Gastroesophageal sphincter (tissue), 4 donors: Measurements from ENCODE around the gene RNLS. TPM values are rescaled to one million over a fixed set of nuclear protein-coding genes. Genes with fewer than 3 reads are reported as not detected.
A peak's percentile ranks its signal among the peaks of the same experiment; 100 is the strongest.

ENCODE experiments used
- ATAC-seq: fragments of 150-250 bp; one replicate; pipeline ENCODE4 v1.9.1; 2016; ENCODE audit warnings: mild to moderate bottlenecking, moderate library complexity
- H3K27ac ChIP-seq, 4 donors: fragments of 200-600 bp; sonication (generic) in 3 of 4; 1 replicate in 3 of 4; 2 replicates in 1 of 4; pipeline ENCODE4 v1.5.1; 2016 to 2019
- H3K27me3 ChIP-seq: fragments of 200-600 bp; sonication (generic); one replicate; pipeline ENCODE4 v1.5.1; 2019
- H3K36me3 ChIP-seq, 2 donors: fragments of 200-600 bp; sonication (generic); one replicate each; pipeline ENCODE4 v1.5.1; 2019; ENCODE audit warnings: control low read depth in 1 of 2
- H3K4me1 ChIP-seq, 3 donors: fragments of 200-600 bp; sonication (generic); 1 replicate in 2 of 3; 2 replicates in 1 of 3; pipeline ENCODE4 v1.5.1; 2016 to 2019; ENCODE audit warnings: control low read depth in 2 of 3
- H3K4me3 ChIP-seq, 2 donors: fragments of 200-600 bp; sonication (generic); one replicate each; pipeline ENCODE4 v1.5.1; 2019; ENCODE audit warnings: mild to moderate bottlenecking in 1 of 2, moderate library complexity in 1 of 2
- H3K9me3 ChIP-seq, 3 donors: fragments of 200-600 bp; sonication (generic); one replicate each; pipeline ENCODE4 v1.5.1; 2017 to 2019; ENCODE audit warnings: control low read depth in 2 of 3
- EP300 ChIP-seq: sonication (generic); formaldehyde crosslinking; IDR thresholded peaks from one replicate; pipeline ENCODE4 v1.6.1; 2017; ENCODE audit warnings: antibody characterized with exemption, mild to moderate bottlenecking
- POLR2A ChIP-seq, 2 donors: fragments of 450-650 bp; IDR thresholded peaks; one replicate each; pipeline ENCODE4 v1.6.1; 2017; ENCODE audit warnings: antibody characterized with exemption in 2 of 2, mild to moderate bottlenecking in 2 of 2, moderate library complexity in 1 of 2
- POLR2AphosphoS5 ChIP-seq: sonication (generic); formaldehyde crosslinking; IDR thresholded peaks from one replicate; pipeline ENCODE4 v1.6.1; 2017; ENCODE audit warnings: antibody characterized with exemption
- WGBS, 2 donors: methylation state at CpG; one replicate each; pipeline ENCODE4 v1.1.5; 2018; ENCODE audit warnings: low coverage in 1 of 2; 5-methylcytosine and 5-hydroxymethylcytosine counted together
- total RNA-seq, 4 donors: library from RNA; depleted of rRNA; stranded (reverse); fragments of >200 nt; gene quantifications; one replicate each; pipeline ENCODE4 v1.1.0, GENCODE V29; 2016
- TF ChIP-seq, protein P1 (sequence below), 4 experiments: fragments of 200-600 bp in 2 of 4; fragments of 450-650 bp in 2 of 4; sonication (generic) in 1 of 4; IDR thresholded peaks; one replicate each; pipeline ENCODE4 v1.5.1; 2017 to 2019; ENCODE audit warnings: antibody characterized with exemption in 4 of 4, mild to moderate bottlenecking in 2 of 4, moderate library complexity in 2 of 4

Gene RNLS
- total RNA-seq, result 10 to 100 TPM in 3 of 4 donors, 1 to 10 TPM in 1; 9.4 to 25.1 (median 15.3) TPM

DNA sequence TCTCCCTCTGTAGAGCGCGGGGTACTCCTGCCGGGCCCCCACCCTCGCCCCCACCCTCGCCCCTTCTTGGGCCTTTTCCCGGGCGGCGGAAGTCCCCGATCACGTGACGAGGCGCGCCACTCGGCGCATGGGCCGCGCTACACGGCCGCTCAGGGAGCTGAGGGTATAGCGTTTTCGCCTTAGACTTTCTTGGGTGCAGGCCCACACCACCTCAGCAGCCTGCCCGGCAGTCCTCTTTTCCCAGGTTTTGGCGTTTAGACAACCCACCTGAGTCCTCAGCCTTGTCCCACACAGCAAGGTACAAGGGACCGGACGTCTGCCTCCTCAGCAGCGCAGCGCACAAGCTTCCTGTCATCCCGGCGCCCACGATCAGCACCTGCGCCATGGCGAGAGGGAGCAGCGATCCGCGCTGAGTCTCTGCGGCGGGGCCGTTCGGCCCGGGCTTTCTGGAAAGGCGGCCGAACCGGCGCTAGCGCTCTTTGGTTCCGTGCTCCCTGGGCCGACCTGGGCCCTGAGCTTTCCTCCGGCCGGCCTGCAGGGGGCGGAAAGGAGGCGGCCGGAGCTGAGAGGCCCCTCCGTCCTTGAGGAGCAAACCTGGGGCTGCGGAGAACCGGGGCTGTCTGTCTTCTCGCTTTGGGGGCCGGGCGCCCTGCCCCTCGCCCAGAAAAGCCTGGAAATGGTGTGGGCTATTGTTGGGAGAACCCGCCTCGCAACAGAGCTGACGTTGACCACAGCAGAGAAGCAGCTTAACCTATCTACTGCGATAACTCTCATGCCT, at the start of gene RNLS:
TSS of gene RNLS (minus strand) at position 513 of the 778 bp plus-strand sequence.
- ATAC-seq, result peak; percentile 92
- no peak for TF ChIP-seq EP300
- TF ChIP-seq, protein P1, sequence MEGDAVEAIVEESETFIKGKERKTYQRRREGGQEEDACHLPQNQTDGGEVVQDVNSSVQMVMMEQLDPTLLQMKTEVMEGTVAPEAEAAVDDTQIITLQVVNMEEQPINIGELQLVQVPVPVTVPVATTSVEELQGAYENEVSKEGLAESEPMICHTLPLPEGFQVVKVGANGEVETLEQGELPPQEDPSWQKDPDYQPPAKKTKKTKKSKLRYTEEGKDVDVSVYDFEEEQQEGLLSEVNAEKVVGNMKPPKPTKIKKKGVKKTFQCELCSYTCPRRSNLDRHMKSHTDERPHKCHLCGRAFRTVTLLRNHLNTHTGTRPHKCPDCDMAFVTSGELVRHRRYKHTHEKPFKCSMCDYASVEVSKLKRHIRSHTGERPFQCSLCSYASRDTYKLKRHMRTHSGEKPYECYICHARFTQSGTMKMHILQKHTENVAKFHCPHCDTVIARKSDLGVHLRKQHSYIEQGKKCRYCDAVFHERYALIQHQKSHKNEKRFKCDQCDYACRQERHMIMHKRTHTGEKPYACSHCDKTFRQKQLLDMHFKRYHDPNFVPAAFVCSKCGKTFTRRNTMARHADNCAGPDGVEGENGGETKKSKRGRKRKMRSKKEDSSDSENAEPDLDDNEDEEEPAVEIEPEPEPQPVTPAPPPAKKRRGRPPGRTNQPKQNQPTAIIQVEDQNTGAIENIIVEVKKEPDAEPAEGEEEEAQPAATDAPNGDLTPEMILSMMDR (IDR thresholded peaks at IDR 0.05), result peak; percentile 73 to 94 (median 80)
- TF ChIP-seq POLR2AphosphoS5, result peak; percentile 69
- peak; percentile 48 to 61 for TF ChIP-seq POLR2A (IDR thresholded peaks at IDR 0.05)
- Histone ChIP-seq H3K4me1 (peaks cover 0 to 11% (median 0%) of the 10 kb centered on the region in 3 donors), H3K27me3 (no peaks in the 10 kb centered on the region), H3K9me3 (no peaks in the 10 kb centered on the region), H3K4me3 (peak within 1 kb of the TSS; percentile 50 to 70), H3K36me3 (no peaks in the 10 kb centered on the region), H3K27ac (peak within 1 kb of the TSS; percentile 62 to 94 (median 93))
- 4 to 5% methylated on average over 10 to 11 of the region's 63 CpGs for WGBS, 2 donors

DNA sequence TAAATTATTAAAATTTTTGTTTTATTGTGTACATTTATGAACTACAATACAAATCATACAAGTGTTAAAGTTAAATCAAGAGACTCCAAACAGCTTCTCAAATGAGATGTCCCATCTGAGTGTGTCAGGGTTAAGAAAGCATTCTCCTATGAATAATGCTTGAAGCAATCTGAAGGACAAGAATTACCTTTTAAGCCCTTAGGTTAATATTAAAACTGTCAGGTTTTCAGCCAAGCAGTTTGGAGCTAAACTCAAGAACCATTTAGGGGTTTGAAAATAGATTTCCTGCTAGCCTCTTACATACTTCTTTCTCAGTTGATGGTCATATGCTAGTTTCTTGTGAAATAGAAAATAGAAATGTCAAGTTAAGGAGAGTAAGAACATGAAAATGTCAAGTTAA, 41.7 kb upstream of the RNLS start:
- TF ChIP-seq POLR2AphosphoS5 (no peak), POLR2A (IDR thresholded peaks at IDR 0.05) (no peak), EP300 (no peak)
- TF ChIP-seq, protein P1 (IDR thresholded peaks at IDR 0.05), result no peak

DNA sequence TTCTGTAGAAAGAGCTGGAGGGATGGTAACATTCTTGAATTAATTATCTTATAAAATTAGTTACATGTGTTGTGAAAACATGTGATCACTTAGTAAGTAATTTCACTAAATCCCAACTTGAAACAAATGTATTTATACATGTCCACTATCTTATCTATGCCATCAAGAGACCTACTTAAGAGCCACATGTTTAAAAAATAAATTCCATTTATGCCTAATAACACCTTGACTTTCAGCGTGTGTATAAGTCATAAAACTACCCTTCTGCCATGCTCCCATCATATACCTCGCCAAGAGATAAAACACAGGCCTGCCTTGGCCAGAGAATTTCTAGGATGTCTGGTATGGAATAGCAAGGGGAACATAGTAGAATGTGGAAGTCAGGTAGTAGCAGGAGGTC, 40.7 kb upstream of the RNLS start:
- Histone ChIP-seq H3K4me1 (no peaks in the 10 kb centered on the region), H3K36me3 (no peaks in the 10 kb centered on the region), H3K4me3 (no peak overlapping the region), H3K27me3 (no peaks in the 10 kb centered on the region), H3K27ac (no peak overlapping the region), H3K9me3 (peaks cover 0 to 9% (median 0%) of the 10 kb centered on the region in 3 donors)
- 68 to 78% methylated on average over 2 of the region's 2 CpGs for WGBS, 2 donors
- ATAC-seq, result no peak
- TF ChIP-seq POLR2A (IDR thresholded peaks at IDR 0.05), result no peak
- TF ChIP-seq, protein P1 (IDR thresholded peaks at IDR 0.05), result no peak

More for the DNA sequence above, 41.7 kb upstream of the RNLS start:
- no peaks in the 10 kb centered on the region for H3K4me1 ChIP-seq
- H3K27me3 ChIP-seq, result no peaks in the 10 kb centered on the region
- H3K27ac ChIP-seq, result no peak overlapping the region
- no peak for ATAC-seq
- no peak overlapping the region for H3K4me3 ChIP-seq
- H3K36me3 ChIP-seq, result no peaks in the 10 kb centered on the region
- peaks cover 0 to 9% (median 0%) of the 10 kb centered on the region in 3 donors for H3K9me3 ChIP-seq

DNA sequence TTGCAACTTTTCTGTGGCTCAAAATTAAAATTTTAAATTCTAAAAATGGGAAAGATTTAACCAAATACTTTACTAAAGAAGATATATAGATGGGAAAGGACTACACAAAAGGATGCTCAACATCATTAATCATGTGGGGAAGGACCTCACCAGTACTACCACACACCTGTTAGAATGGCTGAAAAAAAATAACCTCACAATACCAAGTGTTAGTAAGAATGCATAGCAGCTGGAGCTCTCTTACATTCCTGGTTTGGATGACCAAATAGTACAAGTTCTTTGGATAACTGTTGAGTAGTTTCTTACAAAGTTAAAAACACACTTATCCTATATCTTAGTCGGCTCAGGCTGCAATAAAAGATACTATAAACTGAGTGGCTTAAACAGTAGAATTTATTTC, 37.3 kb upstream of the RNLS start:
- H3K9me3 ChIP-seq, result peaks cover 0 to 3% (median 0%) of the 10 kb centered on the region in 3 donors
- H3K4me3 ChIP-seq, result no peak overlapping the region
- no peaks in the 10 kb centered on the region for H3K36me3 ChIP-seq
- no peak overlapping the region for H3K27ac ChIP-seq
- WGBS, 2 donors, result 75 to 78% methylated on average over 1 of the region's 1 CpG
- TF ChIP-seq POLR2A (IDR thresholded peaks at IDR 0.05) (no peak), POLR2AphosphoS5 (no peak), EP300 (no peak)
- TF ChIP-seq, protein P1 (IDR thresholded peaks at IDR 0.05), result no peak
- H3K4me1 ChIP-seq, result no peaks in the 10 kb centered on the region
- ATAC-seq, result no peak
- H3K27me3 ChIP-seq, result no peaks in the 10 kb centered on the region

DNA sequence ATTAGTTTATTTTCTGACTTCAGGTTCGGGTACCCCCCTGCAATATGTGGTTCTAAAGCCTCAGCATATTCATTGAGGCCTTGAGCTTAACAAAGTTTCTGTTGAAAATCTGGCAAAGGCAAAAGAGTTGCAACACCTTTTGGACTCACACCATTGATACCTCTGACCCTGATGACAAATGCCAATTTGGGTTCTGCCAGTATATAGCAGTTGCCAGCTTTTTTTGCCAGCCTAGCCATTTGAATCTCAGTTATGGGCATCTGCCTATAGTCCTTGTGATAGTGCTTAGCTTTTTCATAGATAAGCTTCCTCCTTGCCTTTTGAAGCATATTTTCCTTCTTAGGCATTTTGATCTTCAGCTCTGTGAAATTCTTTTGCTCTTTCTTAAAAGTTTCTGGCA, 35.4 kb upstream of the RNLS start:
- Histone ChIP-seq H3K9me3 (peaks cover 0 to 3% (median 0%) of the 10 kb centered on the region in 3 donors), H3K36me3 (no peaks in the 10 kb centered on the region), H3K27me3 (no peaks in the 10 kb centered on the region), H3K4me1 (no peaks in the 10 kb centered on the region), H3K27ac (no peak overlapping the region), H3K4me3 (no peak overlapping the region)
- TF ChIP-seq POLR2A (IDR thresholded peaks at IDR 0.05) (no peak), EP300 (no peak), POLR2AphosphoS5 (no peak)
- TF ChIP-seq, protein P1 (IDR thresholded peaks at IDR 0.05), result no peak
- 50 to 88% methylated on average over 1 of the region's 1 CpG for WGBS, 2 donors
- no peak for ATAC-seq
